GM21528 (cell line): ENCODE results near the gene PRX.
"Not testable (repeated sequence)": the region's sequence is repeated elsewhere in the genome, so short reads cannot be mapped to it uniquely, and the experiment has no call there.

Experiments used
- ATAC-seq: cut with Tn5 transposase; IDR thresholded peaks from one replicate; pipeline ENCODE4 v1.9.1; 2021; ENCODE audit warnings: mild to moderate bottlenecking, moderate library complexity; ENCODE audit not compliant: unreplicated experiment, low FRiP score

Gene PRX

DNA sequence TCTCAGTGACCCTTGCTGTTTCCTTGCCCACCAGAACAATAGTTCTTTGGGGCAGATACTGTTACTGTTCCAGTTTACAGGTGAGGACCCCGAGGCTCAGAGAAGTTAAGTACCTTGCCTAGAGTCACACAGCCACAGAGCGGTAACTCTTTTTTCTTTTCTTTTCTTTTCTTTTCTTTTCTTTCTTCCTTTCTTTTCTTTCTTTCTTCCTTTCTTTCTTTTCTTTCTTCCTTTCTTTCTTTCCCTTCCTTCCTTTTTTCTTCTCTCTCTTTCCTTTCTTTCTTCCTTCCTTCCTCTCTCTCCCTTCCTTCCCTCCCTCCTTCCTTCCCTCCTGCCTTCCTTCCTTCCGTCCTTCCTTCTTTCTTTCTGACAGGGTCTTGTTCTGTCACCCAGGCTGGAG is 4.9 kb upstream of the PRX start:
- no peak for ATAC-seq

DNA sequence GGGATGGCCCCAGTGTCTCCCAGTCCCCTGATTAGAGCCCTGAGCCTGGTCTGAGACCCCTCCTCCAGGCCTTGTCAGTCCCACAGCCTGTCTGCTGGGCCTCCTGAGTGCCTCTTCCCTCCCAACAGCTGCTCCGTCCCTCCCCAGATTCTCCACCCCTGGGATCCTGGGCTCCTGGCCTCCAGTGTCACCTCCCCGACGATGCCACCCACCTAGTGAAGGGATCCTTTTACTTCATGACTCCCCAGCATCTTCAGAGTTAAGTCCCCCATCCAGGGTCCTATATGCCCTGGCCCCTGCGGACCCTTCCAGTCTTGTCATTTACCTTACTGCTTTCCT is 4.4 kb upstream of the PRX start:
- ATAC-seq = no peak

DNA sequence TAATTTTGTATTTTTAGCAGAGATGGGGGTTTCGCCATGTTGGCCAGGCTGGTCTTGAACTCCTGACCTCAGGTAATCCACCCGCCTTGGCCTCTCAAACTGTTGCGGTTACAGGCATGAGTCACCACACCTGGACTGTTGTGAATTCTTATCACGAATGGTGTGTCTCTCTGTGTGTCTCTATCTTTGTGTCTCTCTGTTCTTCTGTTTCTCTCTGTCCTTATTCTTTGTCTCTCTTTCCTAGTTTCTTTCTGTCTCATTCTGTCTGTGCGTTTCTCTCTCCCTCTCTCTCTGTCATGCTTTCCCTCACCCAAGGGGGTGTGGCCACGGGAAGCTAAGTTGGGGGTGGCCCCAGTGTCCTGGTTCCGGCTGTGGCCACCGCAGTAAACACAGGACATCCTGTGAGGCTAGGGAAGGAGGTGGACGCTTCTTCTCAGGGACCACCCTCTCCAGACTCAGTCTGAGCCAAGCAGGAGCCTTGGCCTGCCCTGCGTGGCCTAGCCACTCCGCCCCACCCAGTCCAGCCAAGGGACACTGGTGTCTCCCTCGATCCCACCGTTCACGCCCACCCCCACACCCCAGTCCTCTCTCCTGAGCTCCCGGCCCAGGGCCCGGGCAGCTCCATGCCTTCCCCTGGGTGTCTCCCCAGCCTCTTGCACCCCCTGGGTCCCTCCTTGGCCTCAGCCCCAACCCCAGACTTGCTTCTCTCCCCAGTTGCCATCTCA is 3.9 kb upstream of the PRX start:
- no peak for ATAC-seq

DNA sequence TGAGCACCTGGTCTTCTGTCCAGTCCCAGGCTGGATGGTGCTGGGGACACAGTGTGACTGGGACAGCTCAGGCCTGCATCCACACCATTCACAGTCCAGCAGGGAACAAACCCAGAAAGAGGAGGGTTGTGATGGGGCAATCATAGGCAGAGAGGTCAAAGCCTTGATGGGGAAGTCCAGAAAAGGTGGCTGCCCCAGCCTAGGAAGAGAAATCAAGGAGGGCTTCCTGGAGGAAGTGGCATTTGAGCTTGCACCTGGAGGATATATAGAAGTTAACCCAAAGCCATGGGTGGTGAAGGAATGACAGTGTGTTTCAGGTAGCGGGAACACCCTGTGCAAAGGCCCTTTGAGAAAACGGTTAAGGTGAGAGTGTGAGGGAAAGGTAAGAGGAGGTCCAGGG is 2.6 kb upstream of the PRX start:
- no peak for ATAC-seq

DNA sequence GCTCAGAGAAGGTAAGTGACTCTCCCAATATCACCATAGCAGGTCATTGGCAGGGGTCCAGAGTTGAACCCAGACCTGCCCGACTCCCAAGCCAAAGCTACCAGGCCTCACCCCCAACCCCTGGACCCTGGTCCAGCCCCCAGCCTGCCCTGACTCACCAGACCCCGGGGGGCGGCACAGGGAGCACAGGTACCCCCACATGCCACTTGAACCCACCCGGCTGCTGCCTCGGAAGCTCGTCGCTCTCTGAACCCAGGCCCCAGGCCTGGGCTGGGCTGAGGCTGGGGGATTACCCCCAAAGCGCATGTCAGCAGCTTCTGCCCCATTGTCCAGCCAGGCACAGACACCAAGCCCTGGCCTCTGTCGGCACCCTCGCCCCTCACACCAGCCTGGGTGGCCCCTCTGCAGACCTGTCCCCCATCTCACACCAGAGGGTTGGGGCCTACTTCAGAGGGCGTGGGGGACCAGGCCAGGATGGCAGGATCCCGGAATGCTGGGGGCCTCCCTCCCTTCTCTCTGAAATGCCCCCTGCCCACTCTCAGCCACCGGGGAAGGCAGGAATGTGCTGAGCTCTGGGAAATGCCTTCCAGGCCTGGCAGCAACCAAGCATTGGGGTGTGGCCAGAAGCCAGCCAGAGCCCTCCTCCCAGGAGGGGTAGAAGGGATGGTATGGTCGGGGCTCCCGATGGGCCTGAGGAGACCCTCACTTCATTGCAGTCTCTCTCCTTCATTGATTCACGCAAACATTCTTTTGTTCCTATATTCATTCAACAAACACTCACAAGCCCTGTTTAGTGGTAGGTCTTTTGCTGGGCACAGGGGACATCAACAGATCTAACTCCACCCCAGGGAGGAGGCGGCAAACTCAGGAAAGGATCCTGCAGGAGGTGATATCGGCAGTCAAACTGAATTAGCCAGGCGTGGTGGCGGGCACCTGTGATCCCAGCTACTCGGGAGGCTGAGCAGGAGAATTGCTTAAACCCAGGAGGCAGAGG is 1.7 kb upstream of the PRX start:
- ATAC-seq = no peak

DNA sequence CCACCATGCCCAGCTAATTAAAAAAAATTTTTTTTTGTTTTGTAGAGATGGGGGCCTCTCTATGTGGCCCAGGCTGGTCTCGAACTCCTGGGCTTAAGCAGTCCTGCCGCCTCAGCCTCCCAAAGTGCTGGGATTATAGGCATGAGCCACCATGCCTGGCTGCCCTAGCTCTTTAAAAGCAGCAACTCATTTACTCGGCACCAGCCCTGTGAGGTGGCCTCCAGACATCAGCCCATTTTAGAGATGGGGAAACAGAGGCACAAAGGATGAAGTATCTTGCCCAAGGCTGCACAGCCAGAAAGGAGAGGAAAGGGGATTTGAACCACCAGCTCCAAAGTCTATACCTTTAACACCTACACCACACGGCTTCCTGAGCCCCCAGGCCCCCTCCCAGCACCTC is 312 bp downstream of the PRX start:
- ATAC-seq = no peak

DNA sequence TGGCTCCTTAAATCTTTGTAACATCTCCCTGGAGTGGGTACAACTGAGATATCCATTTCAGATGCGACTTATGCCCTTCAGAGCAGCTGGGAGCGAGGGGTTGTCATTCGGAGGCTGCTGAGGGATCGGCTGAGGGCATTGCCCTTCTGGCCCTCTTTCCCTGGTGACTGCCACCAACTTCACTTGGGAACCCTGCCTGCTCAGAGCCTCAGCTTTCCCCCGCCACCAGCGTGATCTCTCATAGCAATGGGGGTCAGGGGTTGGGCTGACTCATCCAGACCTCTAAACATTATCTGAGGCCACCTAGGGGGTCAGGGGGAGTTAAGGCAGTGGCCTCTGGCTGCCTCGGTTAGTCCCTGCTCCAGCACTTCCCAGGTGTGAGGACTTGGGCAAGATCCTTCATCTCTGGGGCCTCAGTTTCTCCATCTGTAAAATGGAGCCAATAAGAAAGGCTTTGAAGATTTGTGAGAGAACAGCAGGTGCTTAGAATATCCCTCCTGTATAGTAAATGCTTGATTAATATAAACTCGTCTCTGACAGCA is 1.1 kb downstream of the PRX start:
- no peak for ATAC-seq

DNA sequence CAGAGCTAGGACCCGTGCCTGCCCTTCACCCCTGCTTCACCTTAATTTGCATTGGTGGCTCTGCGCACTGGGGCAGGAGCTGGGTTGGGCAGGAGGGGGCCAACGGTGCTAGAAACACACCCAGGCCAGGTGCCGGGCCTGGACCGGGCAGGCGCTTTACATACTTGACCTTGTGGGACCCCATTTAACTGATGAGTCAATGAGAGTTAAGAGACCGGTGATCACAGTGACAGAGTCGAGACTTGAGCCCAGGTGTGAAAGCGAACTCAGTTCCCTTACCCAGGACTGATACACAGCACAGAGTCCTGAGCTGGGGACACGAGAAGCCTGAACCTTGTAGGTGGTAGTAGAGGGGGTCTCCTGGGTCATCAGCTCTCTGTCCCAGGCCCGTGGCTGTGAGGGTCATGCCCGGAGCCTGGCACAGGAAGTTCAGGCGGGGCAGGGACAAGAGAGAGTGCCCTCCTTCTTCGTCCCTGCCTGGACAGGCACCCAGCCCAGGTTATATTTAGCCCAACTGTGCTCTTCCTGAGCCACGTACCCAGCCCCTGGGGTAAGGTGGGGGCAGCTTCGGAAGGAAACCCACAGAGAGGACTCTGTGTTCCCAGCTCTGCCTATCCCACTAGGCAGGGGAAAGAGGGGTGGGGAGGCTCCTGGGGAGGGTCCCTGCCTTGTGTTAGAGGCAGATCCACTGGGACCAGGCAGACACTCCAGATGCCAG is 1.9 kb downstream of the PRX start:
- ATAC-seq = no peak

DNA sequence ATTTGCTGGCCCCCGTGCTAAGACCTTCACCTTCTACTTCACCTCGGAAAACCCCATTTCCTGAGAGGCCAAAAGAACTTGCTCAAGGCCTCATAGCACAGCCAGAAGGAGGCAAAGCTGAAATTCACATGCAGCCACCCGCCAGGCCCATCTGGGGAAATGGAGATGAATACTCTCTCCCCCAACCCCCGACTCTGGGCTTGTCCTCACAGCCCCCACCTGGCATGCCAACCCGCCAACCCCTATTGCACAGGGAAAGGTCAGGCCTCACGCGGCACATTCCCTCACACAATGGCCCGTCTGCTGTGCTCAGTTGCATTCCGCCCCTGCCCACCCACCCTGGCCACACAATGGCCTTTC is 3.2 kb downstream of the PRX start:
- ATAC-seq = no peak

DNA sequence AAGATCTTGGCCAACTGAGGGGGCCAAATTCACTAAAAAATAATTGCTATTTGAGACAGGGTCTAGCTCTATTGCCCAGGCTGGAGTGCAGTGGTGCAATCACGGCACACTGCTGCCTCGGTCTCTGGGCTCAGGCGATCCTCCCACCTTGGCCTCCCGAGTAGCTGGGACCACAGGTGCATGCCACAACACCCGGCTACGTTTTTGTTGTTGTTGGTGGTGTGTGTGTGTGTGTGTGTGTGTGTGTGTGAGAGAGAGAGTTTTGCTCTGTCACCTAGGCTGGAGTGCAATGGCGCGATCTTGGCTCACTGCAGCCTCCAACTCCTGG is 4.6 kb downstream of the PRX start:
- ATAC-seq = not testable (repeated sequence)

DNA sequence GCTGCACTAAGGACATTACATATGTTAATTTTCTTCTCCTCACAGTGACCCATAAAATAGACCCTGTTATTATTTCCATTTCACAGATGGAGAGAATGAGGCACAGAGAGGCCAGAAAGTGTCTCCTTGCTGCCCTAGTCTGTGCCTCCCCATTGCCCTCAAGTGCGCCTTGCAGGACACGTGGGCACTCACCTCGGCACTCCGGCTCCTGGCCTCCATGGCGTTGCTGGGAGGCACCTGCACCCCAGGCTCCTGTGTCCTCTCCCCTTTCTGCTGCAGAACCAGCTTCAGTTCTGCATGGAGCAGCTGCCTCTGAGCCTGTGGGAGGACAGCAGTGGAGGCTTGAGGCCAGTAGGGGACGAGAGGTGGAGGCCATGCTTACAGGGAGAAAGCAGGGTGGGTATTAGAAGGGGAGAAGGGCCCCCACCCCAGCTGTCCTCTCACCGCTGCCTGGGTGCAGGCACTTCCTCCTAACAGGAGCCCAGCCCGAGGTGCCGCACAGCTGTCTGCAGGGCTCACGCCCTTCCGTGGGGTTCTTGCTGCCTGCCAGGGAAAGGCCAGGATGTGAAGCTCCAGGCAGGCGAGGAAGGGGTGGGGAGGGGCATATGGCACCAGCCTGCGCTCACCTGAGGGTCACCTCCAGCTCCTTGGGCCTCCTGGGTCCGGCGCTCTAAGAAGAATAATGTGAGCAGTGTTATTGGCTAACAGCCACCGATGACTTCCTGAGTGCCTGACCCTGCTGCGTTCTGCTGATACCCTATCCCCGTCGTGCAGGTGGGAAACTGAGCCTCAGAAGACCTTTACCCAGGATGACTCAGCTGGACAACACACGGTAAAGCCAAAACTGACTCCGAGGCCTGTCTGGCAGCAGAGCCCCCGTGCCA is 5.2 kb downstream of the PRX start:
- ATAC-seq = no peak

DNA sequence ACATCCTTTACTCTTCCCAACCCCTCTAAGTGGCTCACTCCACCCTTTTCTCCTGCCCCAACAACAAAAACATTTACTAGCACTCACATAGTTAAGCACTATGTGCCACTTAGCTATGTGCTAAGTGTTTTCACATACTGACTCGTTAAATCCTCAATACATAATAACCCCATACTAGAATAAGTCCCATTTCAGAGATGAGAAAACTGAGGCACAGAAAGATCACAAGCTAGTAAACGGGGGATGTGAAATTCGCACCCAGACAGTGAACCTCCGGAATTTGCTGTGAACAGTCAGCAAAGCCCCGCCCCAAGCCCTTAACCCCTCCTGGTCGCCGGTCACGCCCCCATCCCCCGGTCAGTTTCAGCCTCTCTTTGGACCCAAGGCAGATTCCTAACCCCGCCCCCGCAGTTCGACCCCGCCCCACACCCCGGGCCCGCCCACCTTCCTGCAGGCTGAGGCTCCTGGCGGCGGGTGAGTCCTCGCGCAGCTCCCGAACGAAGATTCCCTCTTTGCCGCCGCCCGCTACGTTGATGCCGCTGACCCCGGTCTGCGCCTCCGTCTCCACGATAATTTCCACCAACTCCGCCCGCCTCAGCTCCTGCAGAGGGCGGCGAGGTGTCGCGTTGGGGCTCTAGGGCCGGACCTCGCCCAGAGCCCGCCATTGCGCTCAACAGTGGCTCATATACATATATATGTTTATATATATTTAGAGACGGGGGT is 9.8 kb downstream of the PRX start:
- peak; percentile 64 for ATAC-seq

DNA sequence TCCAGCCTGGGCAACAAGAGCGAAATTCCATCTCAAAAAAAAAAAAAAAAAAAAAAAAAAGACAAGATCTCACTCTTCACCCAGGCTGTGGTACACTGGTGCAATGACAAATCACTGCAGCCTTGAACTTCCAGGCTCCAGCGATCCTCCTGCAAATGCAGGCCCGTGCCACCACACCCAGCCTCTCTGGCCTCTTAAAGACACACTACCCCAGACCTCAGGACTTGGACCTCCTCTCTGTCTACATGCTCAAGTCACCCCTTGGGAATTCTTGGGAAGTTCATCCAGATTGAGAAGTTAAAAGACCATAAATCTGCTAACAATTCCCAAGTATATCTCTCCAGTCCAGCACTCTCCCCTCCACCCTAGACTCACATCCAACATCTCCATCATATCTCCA is 12.6 kb downstream of the PRX start:
- no peak for ATAC-seq

DNA sequence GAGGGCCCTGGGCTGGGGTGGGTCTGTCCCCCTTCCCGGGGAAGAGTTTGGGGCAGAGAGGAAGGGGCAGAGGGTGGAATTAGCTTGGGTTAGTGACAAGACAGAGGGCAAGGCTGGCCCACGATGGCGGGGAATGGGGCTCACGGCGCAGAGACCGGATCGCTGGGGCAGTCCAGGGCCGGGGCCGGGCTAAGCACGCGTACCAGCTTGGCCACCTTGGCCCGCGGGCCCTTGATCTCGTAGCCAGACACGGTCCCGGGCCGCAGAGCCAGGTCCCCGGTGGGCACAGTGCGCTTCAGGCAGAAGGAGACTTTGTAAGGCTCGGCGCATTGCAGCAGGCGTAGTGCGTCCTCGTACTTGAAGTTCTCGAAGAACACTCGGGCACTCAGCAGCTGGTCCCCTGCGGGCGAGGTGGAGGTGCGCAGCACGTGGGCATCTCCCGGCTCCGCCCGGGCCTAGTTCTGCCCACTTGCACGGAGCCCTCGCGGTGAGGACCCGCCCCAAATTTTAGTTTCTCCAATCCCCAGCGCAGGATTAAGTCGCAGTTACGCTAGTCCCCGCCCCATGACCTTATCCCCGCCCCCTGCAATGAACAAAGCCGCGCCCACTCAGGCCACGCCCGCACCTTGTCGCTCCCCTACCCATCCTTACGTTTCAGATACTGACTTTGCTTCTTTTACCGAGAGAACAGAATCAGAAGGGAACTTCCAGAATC is 14.6 kb downstream of the PRX start:
- ATAC-seq = no peak

DNA sequence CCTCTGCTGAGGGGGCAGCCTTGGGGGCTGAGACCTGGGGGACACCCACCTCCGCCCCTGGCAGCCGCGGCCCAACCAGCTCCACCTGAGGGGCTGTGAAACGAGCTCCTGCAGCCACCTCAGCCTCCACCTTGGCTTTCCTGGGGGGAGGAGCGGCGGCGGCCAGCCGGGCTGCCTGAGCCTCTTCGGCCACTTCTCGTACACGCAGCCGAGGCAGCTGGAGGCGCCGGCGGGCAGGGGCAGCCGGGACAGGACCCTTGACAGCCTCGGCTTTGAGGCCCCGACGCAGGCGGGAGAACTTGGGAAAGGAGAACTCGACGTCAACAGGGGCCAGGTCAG is 15.6 kb downstream of the PRX start:
- no peak for ATAC-seq

DNA sequence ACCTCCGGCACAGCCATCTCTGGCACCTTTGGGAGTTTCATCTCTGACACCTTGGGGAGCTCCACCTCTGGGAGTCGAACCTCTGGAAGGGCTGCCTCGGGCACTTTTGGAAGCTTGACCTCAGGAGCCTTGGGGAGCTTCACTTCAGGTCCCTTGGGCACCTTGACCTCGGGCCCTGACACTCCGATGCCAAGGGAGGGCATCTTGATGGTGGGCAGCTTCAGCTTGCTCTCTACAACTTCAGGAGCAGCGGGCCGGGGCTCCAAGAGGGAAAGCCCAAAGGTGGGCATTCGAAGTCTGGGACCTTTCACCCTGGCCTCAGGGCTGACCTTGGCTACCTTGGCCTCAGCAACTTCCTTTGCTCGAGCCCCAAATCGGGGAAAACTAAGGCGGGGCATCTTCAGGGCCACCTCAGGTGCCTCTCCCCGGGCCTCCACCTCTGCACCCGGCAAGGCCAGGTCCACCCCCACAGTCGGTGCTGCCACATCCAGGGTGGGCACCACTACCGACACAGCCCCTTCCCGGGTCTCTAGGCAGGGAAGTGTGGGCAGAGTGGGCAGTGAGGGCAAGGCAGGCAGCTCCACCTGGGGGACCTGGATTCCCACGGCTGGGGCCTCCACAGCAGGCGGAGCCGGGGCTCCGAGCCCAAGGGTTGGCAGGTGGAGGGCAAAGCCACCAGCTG is 16.2 kb downstream of the PRX start:
- no peak for ATAC-seq

DNA sequence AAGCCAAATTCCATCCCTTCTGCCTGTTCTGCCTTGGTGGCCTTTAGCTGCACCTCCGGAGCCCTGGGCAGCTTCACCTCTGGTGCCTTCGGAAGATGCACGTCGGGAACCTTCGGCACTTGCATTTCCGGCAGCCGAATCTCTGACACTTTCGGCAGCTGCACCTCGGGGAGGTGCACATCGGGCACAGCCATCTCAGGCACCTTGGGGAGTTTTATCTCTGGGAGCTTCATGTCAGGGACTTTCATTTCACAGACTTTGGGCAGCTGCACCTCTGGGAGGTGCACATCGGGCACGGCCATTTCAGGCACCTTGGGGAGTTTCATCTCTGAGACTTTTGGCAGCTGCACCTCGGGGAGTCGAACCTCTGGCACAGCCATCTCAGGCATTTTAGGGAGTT is 17.2 kb downstream of the PRX start:
- ATAC-seq = no peak

DNA sequence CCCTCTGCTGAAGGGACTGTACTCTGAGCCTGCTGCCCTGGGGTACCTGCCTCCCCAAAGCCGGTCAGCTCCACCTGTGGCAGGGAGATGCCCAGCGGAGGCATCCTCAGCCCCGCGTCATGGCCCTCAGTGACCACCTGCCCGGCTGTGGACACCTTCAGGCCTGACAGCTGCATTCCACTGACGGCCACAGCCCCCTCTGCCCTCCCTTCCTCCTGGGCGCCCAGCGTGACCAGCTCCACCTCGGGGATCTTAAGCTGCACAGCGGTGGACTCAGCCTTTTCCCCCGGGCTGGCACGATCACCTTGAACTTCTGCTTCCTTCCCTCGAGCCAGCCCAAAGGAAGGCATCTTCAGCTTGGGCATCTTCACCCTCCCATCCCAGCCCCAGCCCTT is 18.4 kb downstream of the PRX start:
- ATAC-seq = no peak
